ENCODE results near the gene KRT24.
"Not testable (repeated sequence)": the region's sequence is repeated elsewhere in the genome, so short reads cannot be mapped to it uniquely, and the experiment has no call there.

Gene KRT24

GRCh38 chr17:40703652-40704051 lies at the start of gene KRT24:
KRT24 (minus strand) TSS chr17:40703752; CDS start chr17:40703693, 59 bp downstream.
- DNase-seq, result no peak

- DNase-seq, result no peak
Measured at GRCh38 chr17:40751065-40751464, 47.5 kb upstream of the KRT24 start.

GRCh38 chr17:40750391-40750790 lies 46.8 kb upstream of the KRT24 start:
- no peak for DNase-seq

GRCh38 chr17:40748666-40749065 lies 45.1 kb upstream of the KRT24 start:
- not testable (repeated sequence) for DNase-seq

DNA sequence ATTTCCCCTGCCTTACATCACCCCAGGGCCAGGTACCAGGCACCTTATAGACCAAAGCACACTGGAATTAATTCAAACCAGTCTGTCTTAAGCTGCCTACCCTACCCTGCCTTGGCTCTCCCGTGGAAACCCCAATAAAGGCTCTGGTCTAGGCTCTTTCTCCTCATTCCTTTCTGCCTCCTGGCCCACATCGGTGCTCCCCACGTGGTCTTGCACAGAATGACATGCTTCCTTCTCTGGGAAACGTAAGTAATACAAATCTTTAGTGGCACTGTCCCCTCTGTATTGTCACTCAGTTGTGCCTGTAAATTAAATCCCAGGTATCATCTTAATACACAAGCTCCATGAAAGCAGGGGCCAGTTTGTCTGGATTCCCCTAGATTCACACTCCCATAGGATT lies 35.0 kb upstream of the KRT24 start:
- DNase-seq, result peak; percentile 18

DNA sequence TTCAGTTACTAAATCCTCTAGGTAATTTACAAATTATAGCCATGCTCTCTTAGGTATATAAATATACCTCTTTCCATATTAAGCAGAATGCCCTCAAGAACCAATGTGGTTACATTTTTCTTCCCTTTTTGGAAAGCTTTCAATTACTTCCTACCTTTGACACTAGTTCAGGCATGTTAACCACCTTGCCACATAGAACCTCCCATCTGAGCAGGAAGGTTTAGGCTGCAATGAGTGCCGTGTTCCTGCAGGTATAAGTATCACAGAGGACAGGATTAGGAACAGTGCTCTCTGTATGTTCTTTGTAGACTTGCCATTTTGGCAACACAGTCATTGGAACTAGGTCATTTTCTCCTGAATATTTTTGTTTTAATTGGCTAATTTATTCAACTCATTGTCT lies 31.5 kb upstream of the KRT24 start:
- no peak for DNase-seq

DNA sequence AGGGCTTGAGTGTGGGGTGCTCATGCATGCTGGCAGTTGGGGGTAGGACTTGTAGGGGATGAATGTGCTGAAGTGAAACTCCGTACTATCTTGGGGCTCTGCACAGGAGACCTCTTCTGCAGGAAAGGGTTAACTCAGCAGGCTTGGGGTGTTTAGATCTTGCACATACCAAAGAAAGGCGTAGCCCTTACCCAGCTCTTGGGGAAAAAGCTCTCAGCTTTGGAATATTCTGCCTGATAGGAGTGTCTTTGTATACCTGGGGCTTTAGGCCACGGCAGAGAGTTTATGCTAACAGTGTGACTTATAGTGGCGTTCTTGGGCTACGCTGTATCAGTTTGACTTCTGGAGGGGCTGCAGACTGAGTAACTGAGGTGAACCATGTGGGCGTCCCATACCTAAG lies 30.5 kb upstream of the KRT24 start:
- no peak for DNase-seq

DNA sequence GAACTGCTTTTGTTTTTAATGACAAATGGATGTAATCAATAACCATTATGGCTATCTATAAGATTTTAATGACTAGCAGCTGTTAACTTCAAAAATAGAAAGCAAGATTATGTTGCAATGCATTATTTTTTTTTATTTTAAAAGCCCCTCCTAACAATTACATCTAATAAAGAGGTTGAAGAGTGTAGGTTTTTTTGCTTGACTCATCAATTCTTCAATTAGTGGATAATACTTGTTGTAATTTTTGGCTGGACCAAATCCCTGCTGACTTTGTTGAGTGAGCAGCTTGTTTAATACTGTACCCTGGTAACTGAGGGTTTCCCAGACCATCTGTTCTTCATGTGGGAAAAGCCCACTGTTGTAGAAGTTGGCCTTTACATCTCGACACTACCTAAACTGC lies 27.4 kb upstream of the KRT24 start:
- no peak for DNase-seq

DNA sequence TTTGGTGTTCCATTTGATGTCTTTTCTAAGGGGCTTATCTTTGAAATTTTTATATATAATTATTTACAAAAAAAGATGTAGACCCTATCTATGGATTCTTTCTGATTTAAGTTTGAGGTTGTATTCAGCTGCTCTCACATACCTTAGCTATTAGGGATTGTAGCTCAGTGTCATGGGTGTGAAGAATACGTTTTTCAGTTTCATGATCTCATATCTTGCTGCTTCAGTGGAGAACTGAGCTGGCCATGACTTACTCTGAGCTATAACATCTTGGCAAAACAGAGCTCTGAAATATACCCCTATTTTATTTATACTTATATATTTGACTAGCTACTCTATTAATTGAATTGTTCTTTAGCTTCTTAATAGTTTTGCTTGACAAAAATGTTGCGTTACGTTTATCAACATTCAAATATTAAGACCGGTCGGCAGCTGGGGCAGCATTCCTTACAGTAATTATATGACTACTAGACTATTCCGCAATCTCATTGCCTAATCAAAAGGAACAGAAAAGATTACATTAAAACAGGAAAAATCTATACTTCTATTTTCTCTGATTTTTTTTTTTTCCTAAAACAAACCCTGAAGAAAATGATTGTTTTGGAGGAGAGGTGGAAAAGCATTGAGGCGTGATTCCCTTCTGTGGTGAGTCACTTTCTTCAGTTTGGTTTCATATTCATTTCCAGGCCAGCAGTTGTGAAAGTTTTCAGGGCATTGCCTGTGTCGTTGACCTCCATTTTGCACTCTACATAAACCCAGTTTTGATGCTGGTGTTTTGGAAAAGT lies 24.1 kb upstream of the KRT24 start:
- peak; percentile 18 for DNase-seq

DNA sequence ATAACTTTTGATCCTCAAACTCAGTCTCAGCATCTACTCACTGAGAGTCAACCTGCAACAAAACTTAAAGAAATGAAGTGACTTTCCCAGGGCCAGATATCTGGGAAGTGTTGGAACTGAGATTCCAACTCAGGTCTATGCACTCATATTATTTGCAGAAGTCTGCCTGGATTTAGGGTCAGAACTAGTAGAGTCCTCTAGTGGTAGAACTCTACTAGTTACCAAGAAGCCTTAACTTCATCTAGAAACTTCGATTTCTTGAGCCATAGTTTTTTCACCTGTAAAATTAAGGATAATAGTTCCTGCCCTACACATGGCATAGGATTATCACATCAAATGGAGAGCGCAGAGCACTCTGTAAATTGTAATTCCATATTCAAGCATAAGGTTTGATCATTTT lies 23.4 kb upstream of the KRT24 start:
- DNase-seq, result peak; percentile 26

- DNase-seq, result no peak
Measured at GRCh38 chr17:40724656-40725055, 21.1 kb upstream of the KRT24 start.

- no peak for DNase-seq
Measured at GRCh38 chr17:40722241-40722640, 18.7 kb upstream of the KRT24 start.

- no peak for DNase-seq
Measured at GRCh38 chr17:40720899-40721298, 17.3 kb upstream of the KRT24 start.

GRCh38 chr17:40718930-40719329 lies 15.4 kb upstream of the KRT24 start:
- no peak for DNase-seq

- DNase-seq, result no peak
Measured at GRCh38 chr17:40717776-40718175, 14.2 kb upstream of the KRT24 start.

DNA sequence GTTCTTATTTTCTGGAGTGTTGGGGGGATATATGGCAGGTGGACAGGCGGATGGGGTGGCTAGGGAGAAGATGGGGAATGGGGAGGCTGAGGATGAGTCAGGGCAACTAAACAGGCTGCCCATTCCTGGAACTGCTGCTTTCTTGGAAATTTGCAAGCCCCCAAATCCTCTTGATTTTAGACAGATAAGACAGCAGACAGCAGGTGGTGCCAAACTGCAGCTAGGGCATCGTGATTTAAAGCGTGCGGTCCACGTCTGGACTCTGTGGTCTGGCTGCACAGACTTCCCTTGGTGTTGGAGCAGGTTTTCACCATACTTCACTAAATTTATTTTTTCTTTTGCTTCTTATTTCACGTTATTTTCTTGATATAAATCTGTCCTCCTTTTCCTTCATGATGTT lies 10.9 kb upstream of the KRT24 start:
- DNase-seq, result no peak

DNA sequence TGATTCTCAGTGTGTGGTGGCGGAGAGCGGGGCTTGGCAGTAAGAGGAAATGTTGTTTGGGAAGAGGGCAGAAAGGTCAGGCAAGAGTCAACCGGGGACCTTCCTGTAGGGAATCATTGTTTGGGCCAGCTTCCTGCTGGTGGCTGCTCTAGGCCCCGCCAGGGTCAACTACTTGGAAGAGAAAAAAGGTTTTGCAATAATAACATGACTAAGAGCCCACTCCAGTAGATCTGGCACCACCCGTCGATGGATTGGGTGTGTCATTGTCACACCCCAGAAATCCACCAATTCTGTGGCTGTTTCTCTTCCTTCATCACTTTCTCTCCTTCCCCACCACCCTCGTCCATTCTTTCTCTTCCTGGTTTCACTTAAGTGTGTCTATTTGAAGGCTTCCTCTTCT lies 4.2 kb upstream of the KRT24 start:
- DNase-seq, result no peak

GRCh38 chr17:40705584-40705983 lies 2.0 kb upstream of the KRT24 start:
- DNase-seq, result no peak

DNA sequence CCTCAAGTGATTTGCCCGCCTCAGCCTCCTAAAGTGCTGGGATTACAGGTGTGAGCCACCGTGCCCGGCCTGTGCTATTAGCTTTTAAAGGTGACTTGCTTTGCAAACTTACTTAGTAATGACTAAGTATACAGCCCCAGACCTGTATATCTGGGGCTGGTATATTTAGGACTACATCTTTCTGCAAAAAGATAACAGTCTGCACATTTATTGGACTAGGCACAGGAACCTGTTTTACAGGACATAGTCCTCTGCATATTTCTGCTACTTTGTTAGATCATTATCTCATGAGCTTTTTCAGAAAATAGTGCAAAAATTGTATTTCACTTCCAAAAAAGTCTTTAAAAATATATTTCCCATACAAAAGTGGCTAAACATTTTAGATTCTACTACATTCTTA lies 1.3 kb downstream of the KRT24 start:
- no peak for DNase-seq

DNA sequence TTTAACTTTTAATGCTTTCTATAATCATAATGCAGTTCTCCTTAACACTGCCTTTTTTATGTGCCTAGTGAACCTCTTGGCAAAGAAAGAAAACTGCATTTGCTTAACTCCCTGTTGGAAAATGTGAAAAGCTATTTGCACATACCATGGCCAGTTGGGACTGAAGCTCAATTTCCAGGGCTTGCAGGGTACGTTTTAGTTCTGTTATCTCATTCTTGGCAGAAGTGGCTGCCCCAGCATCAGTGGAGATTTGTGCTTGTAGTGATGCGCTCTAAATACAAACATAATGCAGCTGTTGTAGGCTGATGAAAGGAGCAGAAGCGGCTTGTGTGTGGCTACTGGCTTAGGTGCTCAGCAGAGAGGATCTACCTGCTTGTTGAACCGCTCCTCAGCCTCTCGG lies 3.7 kb downstream of the KRT24 start:
- DNase-seq, result no peak

DNA sequence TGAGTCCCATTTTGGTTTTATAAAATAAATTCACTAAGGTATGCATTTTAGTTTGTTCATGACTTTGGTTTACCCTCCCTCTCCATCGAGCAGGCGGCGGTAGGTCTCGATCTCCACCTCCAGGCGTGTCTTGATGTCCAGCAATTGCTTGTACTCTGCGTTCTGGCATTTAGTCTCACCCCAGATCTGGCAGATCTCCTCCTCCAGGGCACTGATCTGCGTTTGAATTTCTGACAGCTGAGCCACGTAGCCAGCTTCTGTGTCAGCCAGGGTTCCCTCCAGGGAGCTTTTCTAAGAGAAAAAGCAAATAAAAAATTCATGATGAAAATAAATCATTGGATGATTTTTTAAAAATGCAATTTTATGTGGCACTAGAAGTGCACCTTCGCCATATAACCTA lies 4.2 kb downstream of the KRT24 start:
- DNase-seq, result no peak

- DNase-seq, result no peak
Measured at GRCh38 chr17:40697297-40697696, 6.3 kb downstream of the KRT24 start.

GRCh38 chr17:40696651-40697072 lies 6.9 kb downstream of the KRT24 start:
- DNase-seq, result no peak

- DNase-seq, result no peak
Measured at GRCh38 chr17:40695874-40696472, 7.6 kb downstream of the KRT24 start.

DNA sequence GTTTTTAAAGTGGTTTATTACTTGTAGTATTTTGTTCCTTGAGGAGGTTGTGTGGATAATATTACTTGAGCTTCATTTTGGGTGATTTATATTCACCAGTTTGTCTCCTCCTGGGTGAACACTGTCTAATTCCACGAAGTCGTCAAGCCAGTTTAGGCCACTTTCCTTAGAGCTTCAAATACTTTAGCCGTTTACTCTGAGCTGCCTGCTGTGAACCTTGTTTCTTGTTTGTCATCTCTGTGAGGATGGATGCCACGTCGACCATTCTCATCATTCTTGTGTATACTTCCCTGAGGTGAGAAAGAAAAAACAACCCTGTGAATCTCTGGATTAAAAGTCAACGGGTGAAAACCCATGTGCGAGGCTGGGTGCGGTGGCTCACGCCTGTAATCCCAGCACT lies 9.0 kb downstream of the KRT24 start:
- DNase-seq, result no peak
